GM10266 (cell line): Measurements from ENCODE around the gene ZFR2.

Experiments used
- DNase-seq: peaks from one replicate; pipeline ENCODE4 v3.0.0; 2012; ENCODE audit errors: extremely low spot score
- TF ChIP-seq, protein P1 (sequence below): IDR thresholded peaks from 2 replicates; pipeline ENCODE4 v1.5.1; 2012; ENCODE audit warnings: mild to moderate bottlenecking, low read depth; ENCODE audit not compliant: control insufficient read depth, insufficient read depth; ENCODE audit errors: missing control alignments

ZFR2 gene

DNA sequence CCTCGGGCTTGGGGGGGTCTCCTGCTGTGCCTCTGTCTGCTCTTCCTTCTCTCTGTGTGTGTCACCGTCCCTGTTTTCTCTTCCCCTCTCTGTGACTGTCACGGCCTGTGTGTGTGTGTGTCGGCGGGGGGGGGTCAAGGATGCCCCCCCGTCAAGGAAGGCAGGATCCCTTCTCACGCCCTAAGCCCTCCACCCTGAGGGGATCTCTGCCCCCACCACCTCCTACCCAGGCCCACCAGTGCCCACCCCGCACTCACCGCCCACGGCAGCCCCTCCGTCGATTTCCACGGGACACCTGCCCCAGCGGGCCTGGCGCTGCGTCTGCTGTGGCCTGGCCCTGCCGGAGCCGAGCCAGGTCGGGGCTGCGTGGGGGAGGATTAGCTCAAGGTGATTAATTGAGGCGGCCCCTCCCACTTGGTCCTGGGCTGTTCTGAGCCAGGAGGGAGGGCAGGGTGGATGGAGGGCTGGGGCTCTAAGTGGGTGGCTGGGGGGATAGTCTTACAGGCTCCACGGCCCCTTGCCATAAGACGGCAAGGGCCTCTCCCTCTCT lies 96.9 kb downstream of the ZFR2 start, which contains the start of gene RAX2:
RAX2 (minus strand) TSS at position 323 of the 550 bp plus-strand sequence. CDS start 486 bp downstream, outside the sequence.
- DNase-seq = no peak
- TF ChIP-seq, protein P1, sequence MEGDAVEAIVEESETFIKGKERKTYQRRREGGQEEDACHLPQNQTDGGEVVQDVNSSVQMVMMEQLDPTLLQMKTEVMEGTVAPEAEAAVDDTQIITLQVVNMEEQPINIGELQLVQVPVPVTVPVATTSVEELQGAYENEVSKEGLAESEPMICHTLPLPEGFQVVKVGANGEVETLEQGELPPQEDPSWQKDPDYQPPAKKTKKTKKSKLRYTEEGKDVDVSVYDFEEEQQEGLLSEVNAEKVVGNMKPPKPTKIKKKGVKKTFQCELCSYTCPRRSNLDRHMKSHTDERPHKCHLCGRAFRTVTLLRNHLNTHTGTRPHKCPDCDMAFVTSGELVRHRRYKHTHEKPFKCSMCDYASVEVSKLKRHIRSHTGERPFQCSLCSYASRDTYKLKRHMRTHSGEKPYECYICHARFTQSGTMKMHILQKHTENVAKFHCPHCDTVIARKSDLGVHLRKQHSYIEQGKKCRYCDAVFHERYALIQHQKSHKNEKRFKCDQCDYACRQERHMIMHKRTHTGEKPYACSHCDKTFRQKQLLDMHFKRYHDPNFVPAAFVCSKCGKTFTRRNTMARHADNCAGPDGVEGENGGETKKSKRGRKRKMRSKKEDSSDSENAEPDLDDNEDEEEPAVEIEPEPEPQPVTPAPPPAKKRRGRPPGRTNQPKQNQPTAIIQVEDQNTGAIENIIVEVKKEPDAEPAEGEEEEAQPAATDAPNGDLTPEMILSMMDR = no peak

DNA sequence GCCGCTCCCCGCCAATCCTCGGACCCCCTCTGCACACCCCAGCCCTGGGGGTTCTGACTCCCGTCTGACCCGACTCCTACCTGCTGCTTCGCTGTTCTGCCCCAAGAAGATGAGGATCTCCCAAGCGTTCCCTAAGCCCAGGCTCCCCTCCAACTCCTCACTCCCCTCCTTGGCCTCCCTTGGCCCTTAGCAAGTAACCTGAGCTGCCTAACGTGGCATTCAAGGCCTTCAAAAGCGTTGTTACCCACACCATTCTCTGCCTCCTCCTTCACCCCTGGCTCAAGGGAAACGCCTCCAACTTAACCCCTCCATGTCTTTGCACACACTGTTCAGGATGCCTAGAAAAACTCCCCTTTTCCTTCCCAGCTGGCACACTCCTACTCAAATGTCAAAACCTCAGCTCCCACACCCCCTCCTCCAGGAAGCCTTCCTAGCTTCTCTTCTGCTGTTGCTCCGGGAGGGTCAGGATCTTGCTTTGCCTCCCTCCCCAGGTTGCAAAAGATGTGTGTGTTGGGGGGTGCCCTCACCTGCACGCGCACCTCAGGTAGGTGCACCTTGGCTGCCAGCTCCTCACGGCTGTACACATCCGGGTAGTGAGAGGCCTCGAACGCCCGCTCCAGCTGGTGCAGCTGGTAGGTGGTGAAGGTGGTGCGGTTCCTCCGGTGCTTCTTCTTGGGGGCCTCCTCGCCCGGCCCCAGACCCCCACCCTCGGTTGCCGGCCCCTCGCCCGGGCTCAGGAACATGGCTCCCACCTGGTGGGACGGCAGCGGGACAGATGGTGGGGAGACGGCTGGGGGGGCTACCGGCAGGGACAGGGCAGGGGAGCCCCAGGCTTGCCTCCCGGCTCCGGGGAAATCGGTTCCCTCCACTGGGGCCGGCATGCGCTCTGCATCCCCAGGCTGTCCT lies 97.6 kb downstream of the ZFR2 start:
- DNase-seq = no peak
- TF ChIP-seq, protein P1 = no peak

DNA sequence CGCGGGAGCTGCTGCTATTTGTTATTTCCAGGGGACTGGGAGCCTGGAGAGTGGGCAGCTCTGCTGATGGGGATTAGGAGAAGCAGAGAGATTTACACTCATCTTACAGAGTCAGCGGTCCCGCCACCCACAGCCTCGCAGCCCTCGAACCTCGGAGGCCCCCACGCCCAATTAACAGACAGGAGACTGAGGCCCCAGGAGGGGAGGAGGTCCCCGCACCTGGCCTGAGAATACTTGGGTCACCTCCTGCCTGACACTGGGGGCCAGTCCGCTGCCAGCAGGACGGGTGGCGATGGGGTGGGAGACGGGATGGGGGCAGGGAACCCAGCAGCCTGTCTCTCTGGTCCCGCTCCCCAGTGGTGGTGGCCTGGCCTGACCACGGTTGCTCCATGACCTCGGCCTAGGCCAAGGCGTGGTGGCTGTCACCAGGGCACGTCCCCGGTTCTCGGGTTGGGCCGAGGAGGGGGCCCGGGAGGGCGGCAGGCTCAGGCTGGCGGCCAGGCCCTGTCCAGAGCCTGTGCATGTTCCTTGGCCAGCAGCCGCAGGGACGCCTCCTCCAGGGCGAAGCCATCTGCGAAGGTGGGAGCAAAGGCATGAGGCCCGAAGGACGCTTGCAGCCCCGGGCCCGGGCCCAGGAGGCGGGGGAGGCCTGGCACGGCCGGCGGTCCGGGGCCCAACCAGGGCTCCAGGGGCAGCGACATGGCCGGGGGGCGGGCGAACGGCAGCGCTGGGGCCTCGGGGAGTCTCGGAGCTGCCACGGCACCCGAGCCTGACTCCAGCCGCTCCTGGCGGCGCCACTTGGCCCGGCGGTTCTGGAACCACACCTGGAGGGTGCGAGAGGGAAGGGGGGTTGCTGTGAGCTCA lies 98.5 kb downstream of the ZFR2 start:
- DNase-seq = no peak
- TF ChIP-seq, protein P1 = no peak

DNA sequence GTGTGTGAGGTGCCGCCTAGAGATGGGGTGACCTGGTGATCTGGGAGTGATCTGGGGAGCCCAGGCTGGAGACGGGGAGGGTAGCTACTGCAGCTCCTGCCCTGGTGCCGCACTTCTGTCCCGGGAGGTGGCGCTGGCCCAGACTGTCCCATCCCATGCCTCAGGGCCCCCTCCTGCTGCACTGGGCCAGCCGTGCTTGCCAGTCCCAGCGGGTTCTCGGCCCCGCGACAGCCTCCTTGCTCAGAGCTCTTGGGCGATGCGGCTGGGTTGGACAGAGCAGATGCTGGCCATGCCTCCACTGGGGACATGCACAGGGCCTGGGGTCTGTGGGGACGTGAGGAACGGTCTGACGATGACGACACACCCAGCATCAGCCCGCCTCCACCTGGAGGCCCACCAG lies 99.3 kb downstream of the ZFR2 start:
- TF ChIP-seq, protein P1 = no peak
- DNase-seq = no peak

DNA sequence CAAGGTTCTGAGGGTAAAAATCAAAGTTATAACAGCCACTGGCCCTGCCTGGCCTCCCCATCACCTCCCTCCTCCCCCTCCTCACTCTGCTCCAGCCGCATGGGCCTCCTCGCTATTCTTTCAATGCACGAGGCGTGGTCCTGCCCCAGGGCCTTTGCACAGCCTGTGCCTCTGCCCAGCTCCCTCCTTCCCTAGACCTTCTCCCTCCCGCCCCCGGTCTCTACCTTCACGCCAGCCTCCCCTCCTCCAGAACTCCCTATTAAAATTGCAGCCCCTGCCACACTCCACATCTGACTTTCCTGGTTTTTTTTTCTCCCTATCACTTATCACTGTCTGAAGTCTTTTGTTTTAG lies 100.1 kb downstream of the ZFR2 start:
- TF ChIP-seq, protein P1 = no peak
- no peak for DNase-seq

DNA sequence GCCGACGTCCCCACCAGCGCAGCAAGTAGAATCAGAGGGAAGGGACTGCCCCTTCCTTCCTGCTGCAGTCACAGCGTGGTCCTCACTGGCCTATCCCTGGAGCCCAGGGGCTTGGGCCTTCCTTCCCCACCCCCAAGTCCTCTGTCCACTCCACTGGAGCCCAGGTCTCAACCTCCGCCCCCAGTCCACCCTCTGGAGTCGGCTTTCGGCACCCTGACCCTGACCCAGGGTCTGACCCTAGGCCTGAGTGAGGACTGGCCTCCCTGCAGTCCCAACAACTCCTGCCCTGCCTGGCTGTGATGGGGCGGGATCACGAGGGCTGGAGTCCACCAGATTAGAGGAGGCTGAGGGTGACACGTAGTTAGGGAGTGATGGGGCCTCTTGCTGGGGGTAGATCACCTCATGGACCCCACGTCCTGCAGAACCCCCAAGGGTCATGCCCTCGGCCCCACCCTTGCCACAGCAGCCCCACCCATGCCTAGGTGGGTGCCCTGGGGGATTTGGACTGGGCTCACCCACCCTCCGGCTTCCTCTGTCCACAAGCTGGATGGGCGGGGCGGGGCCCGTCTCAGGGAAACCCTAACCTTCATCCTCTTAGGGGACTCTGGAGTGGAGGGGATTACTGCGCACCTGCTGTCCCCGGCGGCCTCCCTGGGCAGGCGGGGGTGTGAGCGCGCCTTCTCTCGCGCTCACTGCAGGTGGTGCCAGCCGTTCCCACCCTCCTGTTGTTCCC lies 100.7 kb downstream of the ZFR2 start:
- no peak for DNase-seq
- TF ChIP-seq, protein P1 = no peak
